Measurements from ENCODE around the gene INHA.
A peak's percentile ranks its signal among the peaks of the same experiment; 100 is the strongest.

The INHA gene

GRCh38 chr2:219540784-219541504, 31.2 kb upstream of the INHA start:
- DNase-seq: no peak

GRCh38 chr2:219541611-219542180, 30.4 kb upstream of the INHA start:
- DNase-seq: peak; percentile 85

GRCh38 chr2:219542931-219543595, 29.0 kb upstream of the INHA start:
- DNase-seq: no peak

GRCh38 chr2:219543596-219544358, 28.3 kb upstream of the INHA start, which contains the start of the genes CHPF and TMEM198:
TSS of gene CHPF (minus strand) at chr2:219543809. CDS start at chr2:219543538, 271 bp downstream.
TSS of gene TMEM198 (plus strand) at chr2:219544028. CDS start at chr2:219544728, 700 bp downstream.
- DNase-seq: peak; percentile 99

GRCh38 chr2:219544567-219544966, 27.5 kb upstream of the INHA start:
- DNase-seq: no peak

- DNase-seq: no peak
Measured at GRCh38 chr2:219545295-219545942, 26.7 kb upstream of the INHA start.

GRCh38 chr2:219545943-219546352, 26.2 kb upstream of the INHA start:
- DNase-seq: no peak

GRCh38 chr2:219547621-219548020, 24.5 kb upstream of the INHA start:
- no peak for DNase-seq

GRCh38 chr2:219548990-219549389, 23.1 kb upstream of the INHA start:
- DNase-seq: no peak

GRCh38 chr2:219549619-219550018, 22.5 kb upstream of the INHA start:
- DNase-seq: no peak

GRCh38 chr2:219551441-219552381, 20.4 kb upstream of the INHA start:
- DNase-seq: peak; percentile 67

GRCh38 chr2:219552382-219553167, 19.5 kb upstream of the INHA start:
- DNase-seq: peak; percentile 92

GRCh38 chr2:219553168-219553417, 19.0 kb upstream of the INHA start:
- no peak for DNase-seq

- no peak for DNase-seq
Measured at GRCh38 chr2:219553463-219553963, 18.6 kb upstream of the INHA start.

- no peak for DNase-seq
Measured at GRCh38 chr2:219554350-219554749, 17.8 kb upstream of the INHA start.

GRCh38 chr2:219555956-219556355, 16.2 kb upstream of the INHA start:
- no peak for DNase-seq

GRCh38 chr2:219556413-219556812, 15.7 kb upstream of the INHA start:
- no peak for DNase-seq

- no peak for DNase-seq
Measured at GRCh38 chr2:219557320-219557719, 14.8 kb upstream of the INHA start.

GRCh38 chr2:219557791-219558785, 14.0 kb upstream of the INHA start:
- no peak for DNase-seq

Measured in left hindlimb (tissue), 1 donor.